Right lung (tissue), 5 donors: ENCODE measurements around the gene GLB1L. TPM values are rescaled to one million over a fixed set of nuclear protein-coding genes. Genes with fewer than 3 reads are reported as not detected.

Experiments used
- DNase-seq, 2 donors: peaks; one replicate each; pipeline ENCODE4 v3.0.0-alpha.2; 2013
- polyA plus RNA-seq, 5 donors: library from polyadenylated mRNA; unstranded; fragments of 120-200 nt; gene quantifications; one replicate each; pipeline versions ENCODE4 v1.2.1 to v1.2.3, GENCODE V29; 2013; ENCODE audit warnings: inconsistent platforms in 1 of 5, low replicate concordance in 1 of 5; ENCODE audit not compliant: insufficient read length in 5 of 5, insufficient read depth in 1 of 5

The GLB1L gene
- polyA plus RNA-seq, 5 donors = 11.2 to 17.4 (median 15.2) TPM

DNA sequence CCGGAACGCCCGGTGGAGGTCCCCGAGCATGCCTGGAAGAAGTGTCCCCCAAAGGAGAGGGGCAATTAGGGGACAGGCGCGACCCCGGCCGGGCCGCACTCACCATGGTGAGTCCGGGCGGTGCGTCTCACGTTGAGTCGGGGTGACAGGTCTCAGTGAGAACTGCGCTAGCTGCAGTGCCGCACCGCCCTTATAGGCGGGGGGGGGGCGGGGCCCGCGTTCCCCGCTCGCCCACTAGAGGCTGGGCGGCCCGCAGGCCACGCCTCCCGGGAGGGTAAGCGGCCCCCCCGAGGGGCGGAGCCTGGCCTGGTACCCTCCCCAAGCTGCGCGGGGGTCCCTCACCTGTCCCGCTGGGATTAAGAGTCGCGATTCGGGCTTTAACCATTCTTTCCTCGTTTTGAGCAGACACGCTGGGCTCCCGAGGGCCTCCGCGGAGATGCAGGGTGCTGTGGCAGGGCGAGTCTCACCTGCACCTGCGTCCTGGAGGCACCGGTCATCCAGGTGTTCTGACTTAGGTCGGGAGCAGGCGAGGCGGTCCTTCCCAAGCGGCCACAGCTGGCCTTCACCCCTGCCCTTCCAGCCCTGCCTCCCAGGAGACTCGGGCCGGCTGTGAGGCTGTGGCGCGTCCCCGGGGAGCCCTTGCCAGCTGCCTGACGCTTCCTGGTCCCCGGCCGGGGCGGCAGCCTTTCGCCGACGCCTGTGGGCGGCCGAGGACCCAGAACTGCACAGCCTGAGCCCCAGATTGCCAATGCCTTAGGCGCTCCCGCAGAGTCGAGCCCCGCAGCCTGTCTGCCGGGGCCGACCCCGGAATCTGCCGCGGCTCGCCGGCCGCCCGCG, 8.7 kb upstream of the GLB1L start, which contains the start of gene TUBA4A:
TUBA4A (minus strand) TSS at position 166 of the 837 bp plus-strand sequence; CDS start at position 106, 60 bp downstream.
- peak; percentile 59 to 63 for DNase-seq

GRCh38 chr2:219252900-219253752, 7.9 kb upstream of the GLB1L start, which contains the start of gene TUBA4B:
Gene TUBA4B (plus strand): TSS chr2:219253243. CDS start chr2:219253408, 165 bp downstream.
- peak; percentile 7 to 10 for DNase-seq

DNA sequence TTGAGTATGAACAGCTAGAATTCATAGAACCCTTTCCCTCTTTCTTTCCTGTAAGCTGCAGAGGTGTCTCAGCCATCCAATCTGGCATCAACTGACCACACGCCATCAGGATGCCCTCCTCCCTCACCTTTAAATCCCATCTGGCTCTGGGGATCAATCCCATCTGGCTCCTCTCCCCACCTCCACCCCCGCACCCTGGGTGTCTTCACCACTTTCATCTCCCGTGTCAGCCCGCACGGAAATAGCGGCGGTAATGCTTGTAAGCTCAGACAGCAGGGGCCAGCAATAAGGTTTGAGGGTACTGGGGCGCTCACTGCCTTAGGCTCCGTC, 7.3 kb upstream of the GLB1L start:
- DNase-seq = no peak

GRCh38 chr2:219252084-219252483, 6.8 kb upstream of the GLB1L start:
- no peak for DNase-seq

DNA sequence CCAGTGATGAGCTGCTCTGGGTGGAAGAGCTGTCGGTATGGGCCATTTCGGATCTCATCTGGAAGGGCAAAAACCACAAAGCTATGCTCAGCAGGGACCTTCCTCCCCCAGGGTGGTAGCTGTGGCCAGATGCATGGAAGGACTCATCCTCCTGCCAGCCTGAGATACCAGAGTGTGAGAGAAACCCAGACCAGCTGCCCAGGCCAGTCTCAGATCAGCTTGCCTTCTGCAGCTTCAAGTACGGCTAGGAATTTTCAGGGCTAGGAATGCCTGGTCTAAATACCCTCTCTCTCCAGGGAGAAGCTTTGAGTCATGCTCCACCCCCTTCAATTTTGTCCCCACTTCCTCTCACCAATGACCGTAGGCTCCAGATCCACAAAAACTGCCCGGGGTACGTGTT, 6.4 kb upstream of the GLB1L start:
- no peak for DNase-seq

DNA sequence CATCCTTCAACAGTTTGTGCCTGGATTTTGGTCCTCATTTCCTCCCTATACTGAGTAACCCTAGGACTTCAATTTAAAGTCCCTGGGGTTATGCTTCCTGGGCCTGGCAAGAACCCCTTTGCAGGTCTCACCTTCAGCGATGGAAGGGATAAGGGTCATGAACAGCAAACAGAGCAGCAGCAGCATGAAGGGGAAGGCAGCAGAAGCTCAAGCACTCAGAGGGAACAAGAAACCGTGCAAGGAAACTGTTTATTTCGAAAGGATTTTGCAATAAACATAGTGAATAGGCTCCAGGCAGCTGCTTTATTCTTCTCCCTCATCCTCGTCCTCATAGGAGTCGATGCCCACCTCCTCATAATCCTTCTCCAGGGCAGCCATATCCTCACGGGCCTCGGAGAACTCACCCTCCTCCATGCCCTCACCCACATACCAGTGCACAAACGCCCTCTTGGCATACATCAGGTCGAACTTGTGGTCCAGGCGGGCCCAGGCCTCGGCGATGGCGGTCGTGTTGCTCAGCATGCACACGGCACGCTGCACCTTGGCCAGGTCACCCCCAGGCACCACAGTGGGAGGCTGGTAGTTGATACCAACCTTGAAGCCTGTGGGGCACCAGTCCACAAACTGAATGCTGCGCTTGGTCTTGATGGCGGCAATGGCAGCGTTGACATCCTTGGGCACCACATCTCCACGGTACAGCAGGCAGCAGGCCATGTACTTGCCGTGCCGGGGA, 5.0 kb upstream of the GLB1L start:
- DNase-seq = no peak

- peak; percentile 83 to 88 for DNase-seq
Measured at GRCh38 chr2:219249203-219249980, 4.1 kb upstream of the GLB1L start.

- no peak for DNase-seq
Measured at GRCh38 chr2:219248845-219249202, 3.6 kb upstream of the GLB1L start.

DNA sequence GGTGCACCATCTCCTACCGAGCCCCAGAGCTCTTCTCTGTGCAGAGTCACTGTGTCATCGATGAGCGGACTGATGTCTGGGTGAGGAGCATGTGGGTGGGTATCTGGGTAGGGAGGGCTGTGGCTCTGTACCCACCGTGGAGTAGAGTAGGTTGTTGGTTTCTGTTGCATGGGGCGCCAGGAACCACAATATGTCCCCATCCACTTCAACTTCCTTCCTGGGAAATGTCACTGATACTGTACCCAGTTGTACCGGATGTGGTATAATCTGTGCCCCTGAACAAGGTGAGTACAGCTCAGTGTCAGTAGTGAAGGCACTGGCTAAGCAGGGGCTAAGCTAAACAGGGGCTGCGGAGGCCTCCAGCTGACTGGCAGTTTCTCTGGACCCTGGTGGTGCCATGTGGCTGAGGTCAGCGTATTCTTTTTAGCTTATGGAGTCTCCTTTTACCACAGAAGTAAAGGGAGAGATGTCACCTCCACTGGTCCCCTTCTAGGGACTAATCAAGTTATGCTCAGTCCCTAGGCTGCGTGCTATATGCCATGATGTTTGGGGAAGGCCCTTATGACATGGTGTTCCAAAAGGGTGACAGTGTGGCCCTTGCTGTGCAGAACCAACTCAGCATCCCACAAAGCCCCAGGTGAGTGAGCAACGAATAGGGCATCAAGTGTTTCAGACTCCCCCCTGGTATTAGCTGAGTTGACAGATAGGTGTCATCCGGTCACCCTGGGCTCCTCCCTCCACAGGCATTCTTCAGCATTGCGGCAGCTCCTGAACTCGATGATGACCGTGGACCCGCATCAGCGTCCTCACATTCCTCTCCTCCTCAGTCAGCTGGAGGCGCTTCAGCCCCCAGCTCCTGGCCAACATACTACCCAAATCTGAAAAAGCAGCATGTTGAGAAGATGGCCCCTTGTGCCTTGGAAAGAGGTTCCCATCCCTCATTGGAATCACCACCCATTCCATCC, 2.7 kb upstream of the GLB1L start:
- no peak for DNase-seq

DNA sequence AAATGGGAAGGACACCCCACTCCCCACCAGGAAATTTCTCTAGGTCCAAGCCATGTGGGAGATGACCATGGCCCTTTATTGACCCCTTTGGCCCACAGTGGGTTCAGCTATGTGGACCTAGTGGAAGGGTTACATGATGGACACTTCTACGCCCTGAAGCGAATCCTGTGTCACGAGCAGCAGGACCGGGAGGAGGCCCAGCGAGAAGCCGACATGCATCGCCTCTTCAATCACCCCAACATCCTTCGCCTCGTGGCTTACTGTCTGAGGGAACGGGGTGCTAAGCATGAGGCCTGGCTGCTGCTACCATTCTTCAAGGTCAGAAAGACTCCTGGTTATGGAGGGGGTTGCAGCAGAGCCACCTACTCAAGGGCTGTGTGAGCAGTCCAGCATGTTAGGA, 1.3 kb upstream of the GLB1L start:
- DNase-seq = no peak

DNA sequence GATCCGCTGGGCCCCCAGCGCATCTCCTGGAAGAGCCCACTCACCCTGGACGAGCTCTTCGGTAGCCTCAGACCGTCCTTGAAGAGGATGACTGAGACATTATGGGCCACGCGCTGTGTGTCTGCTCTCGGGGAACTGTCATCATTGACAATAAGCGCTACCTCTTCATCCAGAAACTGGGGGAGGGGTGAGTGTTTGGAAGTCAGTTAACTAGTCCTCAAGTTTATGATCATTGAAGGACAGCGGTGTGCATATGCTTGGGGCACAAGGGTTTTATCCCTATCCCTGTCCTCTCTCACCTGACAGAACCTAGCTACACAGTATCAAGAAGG, 621 bp upstream of the GLB1L start:
- no peak for DNase-seq

GRCh38 chr2:219244789-219245147, 476 bp downstream of the GLB1L start:
- no peak for DNase-seq

GRCh38 chr2:219243291-219243761, 1.9 kb downstream of the GLB1L start:
- DNase-seq = peak in 1 of 2 donors; percentile 17

DNA sequence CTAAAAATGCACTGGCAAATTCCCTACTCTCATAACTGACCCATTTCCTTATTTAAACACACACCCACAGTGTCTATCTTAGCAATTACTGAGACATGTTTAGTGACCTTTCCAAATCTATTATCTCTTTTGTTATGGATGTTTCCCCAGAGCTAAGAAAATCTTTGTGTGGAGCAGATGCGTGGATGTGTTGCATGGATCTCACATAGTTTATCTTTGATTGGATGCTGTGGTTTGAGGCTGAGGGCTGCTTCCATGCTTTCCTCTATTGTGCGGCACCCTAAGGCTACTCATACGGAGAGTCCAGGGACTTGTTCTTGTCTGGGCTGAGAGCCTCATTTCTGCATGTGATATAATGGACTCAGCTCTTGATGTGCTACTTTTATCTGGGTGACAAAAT, 10.9 kb downstream of the GLB1L start:
- no peak for DNase-seq

DNA sequence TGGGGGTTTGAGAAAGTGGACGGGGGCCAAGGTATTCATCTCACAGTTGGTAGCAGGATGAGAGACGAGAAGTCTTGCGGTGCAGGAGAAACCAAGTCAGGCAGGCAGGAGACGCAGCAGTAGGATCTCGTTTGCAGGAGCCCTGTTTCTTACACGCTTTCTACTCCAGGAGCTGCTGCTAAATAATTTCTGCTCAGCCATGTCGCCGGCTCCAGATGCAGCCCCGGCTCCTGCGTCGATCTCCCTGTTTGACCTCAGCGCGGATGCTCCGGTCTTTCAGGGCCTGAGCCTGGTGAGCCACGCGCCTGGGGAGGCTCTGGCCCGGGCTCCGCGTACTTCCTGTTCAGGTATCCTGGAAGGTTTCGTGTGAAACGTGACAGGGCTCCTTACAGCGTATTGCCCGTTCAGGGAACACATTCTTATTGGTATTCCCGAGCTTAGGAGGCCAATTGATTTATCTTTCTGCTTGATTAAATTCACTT, 15.1 kb downstream of the GLB1L start:
- no peak for DNase-seq

DNA sequence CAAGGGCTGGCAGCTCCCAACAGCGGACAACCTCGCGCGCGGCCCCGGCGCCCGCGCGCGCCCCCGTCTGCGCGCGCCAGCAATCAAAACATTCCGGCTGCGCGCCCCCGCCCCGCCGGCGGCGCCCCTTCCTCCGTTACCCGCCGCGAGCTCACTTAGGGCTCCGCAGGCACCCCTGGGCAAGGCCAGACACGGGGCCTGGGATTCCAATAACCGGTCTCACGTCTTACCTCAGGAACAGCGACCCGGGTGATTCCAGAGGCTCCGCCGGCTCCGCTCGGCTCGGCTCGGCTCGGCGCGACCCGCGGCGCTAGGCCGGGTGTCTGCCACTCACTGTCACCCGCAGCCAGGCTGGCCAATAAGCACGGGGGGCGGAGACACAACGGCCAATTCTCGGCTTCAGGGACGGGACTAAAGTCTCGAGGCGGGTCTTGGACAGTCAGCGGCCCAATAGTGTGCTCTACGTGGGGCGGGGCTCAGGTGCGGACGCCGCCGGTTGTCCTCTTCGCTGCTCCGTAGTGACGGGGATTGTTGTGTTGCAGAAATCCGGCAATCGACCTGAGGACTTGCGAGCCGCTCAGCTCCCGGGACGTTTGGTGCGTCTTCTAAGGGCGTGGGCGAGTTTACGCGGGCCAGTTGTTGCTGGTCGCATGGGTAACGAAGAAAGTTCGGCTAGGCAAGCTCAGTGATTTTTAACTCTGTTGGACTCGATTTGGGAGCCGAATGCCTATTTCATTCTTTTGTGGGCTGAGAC, 15.8 kb downstream of the GLB1L start, which contains the start of the genes ANKZF1 and ATG9A:
ANKZF1 (plus strand) TSS at position 502 of the 754 bp plus-strand sequence. CDS start 452 bp downstream, outside the sequence.
ATG9A (minus strand) TSS at position 332 of the 754 bp plus-strand sequence. CDS start 1,612 bp downstream, outside the sequence.
- DNase-seq = peak; percentile 96 to 97

DNA sequence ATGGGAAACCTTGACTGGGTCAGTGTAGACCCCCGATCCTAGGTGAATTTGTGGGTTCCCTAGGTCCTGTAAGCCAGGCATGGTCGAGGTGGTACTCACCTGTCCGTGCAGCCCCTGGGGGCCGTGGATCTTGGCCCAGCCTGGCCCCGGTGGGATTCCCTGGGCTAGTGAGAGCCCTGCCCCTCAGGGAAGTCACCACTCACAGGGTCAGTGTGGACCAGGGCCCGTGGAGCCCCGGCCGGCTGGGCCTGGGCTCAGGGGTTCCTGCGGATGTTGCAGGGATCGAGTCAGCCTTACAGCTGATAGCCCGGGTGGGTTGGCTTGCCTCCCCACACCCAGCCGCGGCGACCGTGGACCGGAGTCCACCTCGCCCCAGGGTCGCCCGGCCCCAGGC, 16.3 kb downstream of the GLB1L start:
- no peak for DNase-seq

- no peak for DNase-seq
Measured at GRCh38 chr2:219228041-219228910, 17.0 kb downstream of the GLB1L start.
